GM23338 (cell line): ENCODE data around the gene ANKH. TPM values are rescaled to one million over a fixed set of nuclear protein-coding genes. Genes with fewer than 3 reads are reported as not detected.

Experiments
- ATAC-seq: fragments of 200-7000 bp; cut with Tn5 transposase; 3 replicates; pipeline ENCODE4 v1.9.1; 2020
- DNase-seq: peaks from one replicate; pipeline ENCODE4 v3.0.0-alpha.2; 2015; ENCODE audit warnings: low spot score
- H2AFZ ChIP-seq: fragments of 200-600 bp; sonication (generic); 2 replicates; pipeline ENCODE4 v1.8.0; 2016; ENCODE audit warnings: antibody characterized with exemption, mild to moderate bottlenecking, moderate library complexity
- H3F3A ChIP-seq: fragments of 200-600 bp; sonication (generic); replicated peaks from 2 replicates; pipeline ENCODE4 v1.8.0; 2017; ENCODE audit warnings: antibody characterized with exemption, mixed run types, low read depth
- H3K27ac ChIP-seq: fragments of 200-600 bp; sonication (generic); 2 replicates; pipeline ENCODE4 v1.6.1; 2016; ENCODE audit warnings: low read depth
- H3K27me3 ChIP-seq: fragments of 200-600 bp; sonication (generic); 2 replicates; pipeline ENCODE4 v1.8.0; 2016; ENCODE audit warnings: mild to moderate bottlenecking, mixed run types, moderate library complexity; ENCODE audit not compliant: insufficient read depth
- H3K36me3 ChIP-seq: fragments of 200-600 bp; sonication (generic); 2 replicates; pipeline ENCODE4 v1.8.0; 2016; ENCODE audit warnings: mild to moderate bottlenecking; ENCODE audit not compliant: insufficient read depth
- H3K4me1 ChIP-seq: fragments of 200-600 bp; sonication (generic); 2 replicates; pipeline ENCODE4 v1.8.0; 2016; ENCODE audit warnings: mild to moderate bottlenecking, moderate library complexity; ENCODE audit not compliant: insufficient read depth
- H3K4me2 ChIP-seq: fragments of 200-600 bp; sonication (generic); 2 replicates; pipeline ENCODE4 v1.7.1; 2017; ENCODE audit warnings: mixed run types
- H3K4me3 ChIP-seq: fragments of 200-600 bp; sonication (generic); 2 replicates; pipeline ENCODE4 v1.6.1; 2016; ENCODE audit warnings: mixed run types
- H3K79me2 ChIP-seq: fragments of 200-600 bp; sonication (generic); replicated peaks from 2 replicates; pipeline ENCODE4 v1.8.0; 2017; ENCODE audit warnings: mild to moderate bottlenecking; ENCODE audit not compliant: insufficient read depth
- H3K9me2 ChIP-seq: fragments of 200-600 bp; sonication (generic); 2 replicates; pipeline ENCODE4 v1.8.0; 2017; ENCODE audit not compliant: insufficient read depth
- H4K20me1 ChIP-seq: fragments of 200-600 bp; sonication (generic); replicated peaks from 2 replicates; pipeline ENCODE4 v1.8.0; 2017; ENCODE audit warnings: mild to moderate bottlenecking; ENCODE audit not compliant: insufficient read depth
- H3K27ac Mint-ChIP-seq: 2 replicates; pipeline ENCODE4 v1.8.0; 2020; ENCODE audit warnings: inconsistent platforms, mild to moderate bottlenecking, moderate library complexity, mixed read lengths
- H3K27me3 Mint-ChIP-seq: 3 replicates; pipeline ENCODE4 v1.8.0; 2022; ENCODE audit warnings: low read depth, mild to moderate bottlenecking, moderate library complexity, mixed read lengths, inconsistent platforms; ENCODE audit not compliant: insufficient read depth, poor library complexity
- H3K36me3 Mint-ChIP-seq: 3 replicates; pipeline ENCODE4 v1.8.0; 2021; ENCODE audit warnings: low read depth, mild to moderate bottlenecking, inconsistent platforms, moderate library complexity, mixed read lengths
- H3K4me1 Mint-ChIP-seq: 3 replicates; pipeline ENCODE4 v1.8.0; 2020; ENCODE audit warnings: mild to moderate bottlenecking, inconsistent platforms, mixed read lengths
- H3K4me3 Mint-ChIP-seq: 3 replicates; pipeline ENCODE4 v1.8.0; 2021; ENCODE audit warnings: moderate library complexity, mild to moderate bottlenecking, inconsistent platforms, mixed read lengths
- H3K9me3 Mint-ChIP-seq: 3 replicates; pipeline ENCODE4 v1.8.0; 2020; ENCODE audit warnings: moderate library complexity, mild to moderate bottlenecking, inconsistent platforms, mixed read lengths
- CTCF ChIP-seq, 2 experiments: fragments of 200-600 bp in 1 of 2; sonication (generic) in 1 of 2; conservative IDR thresholded peaks; 2 replicates each; pipeline versions ENCODE4 v1.5.1 to v1.6.1; 2016 to 2017; ENCODE audit warnings: antibody characterized with exemption in 2 of 2, low read depth in 2 of 2, mild to moderate bottlenecking in 2 of 2, moderate library complexity in 1 of 2
- EZH2 ChIP-seq: fragments of 200-600 bp; sonication (generic); IDR thresholded peaks from one replicate; pipeline ENCODE4 v1.8.0; 2017; ENCODE audit warnings: antibody characterized with exemption, mild to moderate bottlenecking, low read depth; ENCODE audit not compliant: unreplicated experiment
- EZH2phosphoT487 ChIP-seq: fragments of 200-600 bp; sonication (generic); IDR thresholded peaks from one replicate; pipeline ENCODE4 v1.8.1; 2018; ENCODE audit warnings: antibody characterized with exemption; ENCODE audit not compliant: unreplicated experiment
- POLR2AphosphoS5 ChIP-seq: IDR thresholded peaks from 2 replicates; pipeline ENCODE4 v1.6.1; 2016; ENCODE audit warnings: antibody characterized with exemption, low read depth
- STAT1 ChIP-seq: IDR thresholded peaks from one replicate; pipeline ENCODE4 v1.6.1; 2016; ENCODE audit warnings: antibody characterized with exemption; ENCODE audit not compliant: unreplicated experiment
- ZNF331 ChIP-seq: fragments of 250-450 bp; sonication (Bioruptor Pico); IDR thresholded peaks from 2 replicates; pipeline ENCODE4 v1.5.0; 2020; ENCODE audit warnings: low read depth, mild to moderate bottlenecking, moderate library complexity
- ZNF462 ChIP-seq: fragments of 250-450 bp; sonication (Bioruptor Pico); IDR thresholded peaks from 2 replicates; pipeline ENCODE4 v1.5.0; 2020; ENCODE audit warnings: mild to moderate bottlenecking, moderate library complexity
- polyA plus RNA-seq: library from polyadenylated mRNA; unstranded; fragments of >200 nt; fragmentation: Nextera tagmentation; extraction: Ambion mirVana; gene quantifications from 2 replicates; pipeline ENCODE4 v1.2.1, GENCODE V29; 2016
- total RNA-seq: library from RNA; depleted of rRNA; stranded (reverse); fragments of >200 nt; shearing (Covaris generic); gene quantifications from 2 replicates; pipeline ENCODE4 v1.2.3, GENCODE V29; 2014

Gene ANKH
- total and polyA plus RNA-seq, 2 experiments from 2014 or later: 5.0 to 6.1 TPM

- TF ChIP-seq ZNF462 (CRISPR knock-in tag): no peak
- no peak for TF ChIP-seq EZH2phosphoT487
- TF ChIP-seq ZNF331 (CRISPR knock-in tag): no peak
Observed at GRCh38 chr5:14777187-14777586, 94.4 kb downstream of the ANKH start (continued).

GRCh38 chr5:14776602-14777001 is 95.0 kb downstream of the ANKH start:
- Mint-ChIP-seq H3K9me3 (no peaks in the 10 kb centered on the region), H3K4me1 (peaks cover 15% of the 10 kb centered on the region), H3K27me3 (peaks cover 2% of the 10 kb centered on the region), H3K4me3 (no peak overlapping the region), H3K36me3 (no peaks in the 10 kb centered on the region), H3K27ac (no peak overlapping the region)
- Histone ChIP-seq H3K27me3 (no peaks in the 10 kb centered on the region), H4K20me1 (no peaks in the 10 kb centered on the region; the same call in 1 of the 2 replicates), H3F3A (no peaks in the 10 kb centered on the region), H3K79me2 (no peaks in the 10 kb centered on the region), H3K27ac (no peak overlapping the region), H2AFZ (no peak overlapping the region), H3K4me1 (0 out of 2 replicates have a peak, but pooled peaks cover 5% of the 10 kb centered on the region), H3K4me3 (no peak overlapping the region), H3K36me3 (no peaks in the 10 kb centered on the region), H3K4me2 (no peak overlapping the region), H3K9me2 (0 out of 2 replicates have a peak, but pooled peaks cover 2% of the 10 kb centered on the region)
- no peak for DNase-seq
- no peak for ATAC-seq
- TF ChIP-seq POLR2AphosphoS5 (no peak), ZNF331 (CRISPR knock-in tag) (no peak), EZH2 (no peak), CTCF (conservative IDR thresholded peaks at IDR 0.05; ENCODE audit: low read depth in 2 of 2) (no peak), ZNF462 (CRISPR knock-in tag) (no peak), STAT1 (no peak)
